HepG2 (cell line): ENCODE data around the gene BCKDHB. TPM values are rescaled to one million over a fixed set of nuclear protein-coding genes. Genes with fewer than 3 reads are reported as not detected.

Source experiments
- ATAC-seq: fragments of 200-7000 bp; cut with Tn5 transposase; 3 replicates; pipeline ENCODE4 v1.9.1; 2020; ENCODE audit warnings: mild to moderate bottlenecking, moderate library complexity
- BruUV-seq: library from RNA; stranded (reverse); fragments of 400-500 nt; replicated peaks from 2 replicates; lab custom pipeline; 2021; lab: Mats Ljungman, UMichigan
- CTCF ChIA-PET: fragments of 300-600 bp; formaldehyde crosslinking; extraction: SDS; loops from one replicate; lab custom pipeline; 2021; ENCODE audit warnings: low total read pairs, inconsistent platforms, low intra/inter-chr PET ratio; lab: Yijun Ruan, JAX
- POLR2A ChIA-PET: fragments of 350-600 bp; sonication (Branson Sonifier 250); formaldehyde crosslinking; loops from one replicate; lab custom pipeline; 2020; ENCODE audit warnings: antibody characterized with exemption, inconsistent platforms; lab: Yijun Ruan, JAX
- DNase-seq: peaks from one replicate; pipeline ENCODE4 v3.0.0-alpha.2; 2015; ENCODE audit warnings: low spot score
- FAIRE-seq: peaks from 3 replicates; lab custom pipeline; 2011; peaks lifted over from hg19 to GRCh38; lab: Jason Lieb, UNC
- H2AFZ ChIP-seq: one replicate; pipeline ENCODE4 v1.6.1; 2011; ENCODE audit warnings: low read length, inconsistent platforms
- H3K27ac ChIP-seq: fragments of 300-600 bp; 3 replicates; pipeline ENCODE4 v1.8.0; 2011; ENCODE audit warnings: mixed run types, mild to moderate bottlenecking, mixed read lengths, low read length, inconsistent platforms; ENCODE audit not compliant: insufficient read depth; ENCODE audit errors: extremely low read length
- H3K27me3 ChIP-seq, 2 experiments: fragments of 200-600 bp in 1 of 2; 2 replicates in 1 of 2; 3 replicates in 1 of 2; pipeline versions ENCODE4 v1.6.0 to v1.8.0; 2011; ENCODE audit warnings: low read length in 2 of 2, mild to moderate bottlenecking in 2 of 2, moderate library complexity in 2 of 2, inconsistent platforms in 1 of 2; ENCODE audit not compliant: insufficient read depth in 2 of 2, control insufficient read depth in 1 of 2
- H3K36me3 ChIP-seq, 2 experiments: fragments of 200-600 bp in 1 of 2; replicated peaks in 1 of 2; 2 replicates in 1 of 2; 3 replicates in 1 of 2; pipeline versions ENCODE4 v1.5.1 to v1.8.0; 2011; ENCODE audit warnings: low read length in 2 of 2, inconsistent platforms in 1 of 2; ENCODE audit not compliant: insufficient read depth in 2 of 2, control insufficient read depth in 1 of 2
- H3K4me1 ChIP-seq: 2 replicates; pipeline ENCODE4 v1.5.1; 2012; ENCODE audit warnings: low read length, inconsistent platforms; ENCODE audit not compliant: insufficient read depth
- H3K4me2 ChIP-seq: 2 replicates; pipeline ENCODE4 v1.6.0; 2011; ENCODE audit warnings: low read depth, low read length, inconsistent platforms
- H3K4me3 ChIP-seq, 3 experiments: fragments of 200-600 bp in 1 of 3; sonication (generic), shearing (Covaris generic) in 1 of 3; replicated peaks in 1 of 3; 2 replicates each; pipeline ENCODE4 v1.5.1; 2011 to 2016; ENCODE audit warnings: low read length in 3 of 3, inconsistent platforms in 2 of 3, low read depth in 2 of 3, mild to moderate bottlenecking in 2 of 3, control low read depth in 1 of 3, mixed read lengths in 1 of 3; ENCODE audit not compliant: insufficient read depth in 1 of 3
- H3K79me2 ChIP-seq: one replicate; pipeline ENCODE4 v1.6.1; 2011; ENCODE audit warnings: low read length, inconsistent platforms; ENCODE audit not compliant: insufficient read depth
- H3K9ac ChIP-seq: 2 replicates; pipeline ENCODE4 v1.6.0; 2011; ENCODE audit warnings: mild to moderate bottlenecking, low read depth, low read length, inconsistent platforms; ENCODE audit not compliant: insufficient read depth
- H3K9me3 ChIP-seq: 2 replicates; pipeline ENCODE4 v1.5.1; 2012; ENCODE audit warnings: mild to moderate bottlenecking, low read length
- H4K20me1 ChIP-seq: 2 replicates; pipeline ENCODE4 v1.6.0; 2011; ENCODE audit warnings: inconsistent platforms, mild to moderate bottlenecking, low read length, moderate library complexity; ENCODE audit not compliant: insufficient read depth
- HNF1A ChIP-seq, 2 experiments: sonication (generic) in 1 of 2; formaldehyde crosslinking in 1 of 2; IDR thresholded peaks; 2 replicates each; pipeline versions ENCODE4 v1.4.0 to v1.6.1; 2016 to 2020; ENCODE audit warnings: borderline replicate concordance in 1 of 2, low read depth in 1 of 2, mild to moderate bottlenecking in 1 of 2, missing genetic modification reagents in 1 of 2
- NR0B2 ChIP-seq: sonication (generic); formaldehyde crosslinking; IDR thresholded peaks from 2 replicates; pipeline ENCODE4 v1.4.0; 2020; ENCODE audit warnings: mild to moderate bottlenecking, missing genetic modification reagents
- NR2F6 ChIP-seq, 2 experiments: IDR thresholded peaks; 2 replicates each; pipeline ENCODE4 v1.6.1; 2016; ENCODE audit warnings: antibody characterized with exemption in 1 of 2, mild to moderate bottlenecking in 1 of 2
- SATB2 ChIP-seq: sonication (generic); formaldehyde crosslinking; IDR thresholded peaks from 2 replicates; pipeline ENCODE4 v1.5.0; 2020; ENCODE audit warnings: missing genetic modification reagents
- ZSCAN12 ChIP-seq: sonication (generic); formaldehyde crosslinking; IDR thresholded peaks from 2 replicates; pipeline ENCODE4 v1.9.0; 2021; ENCODE audit warnings: mild to moderate bottlenecking, missing genetic modification reagents
- WGBS: methylation state at CpG from one replicate; pipeline ENCODE4 v1.1.6; 2017; ENCODE audit warnings: low lambda C conversion rate; 5-methylcytosine and 5-hydroxymethylcytosine counted together
- in situ Hi-C: cut with HindIII; loops from 2 replicates; pipeline ENCODE4 v1.10.0; 2017; ENCODE audit warnings: low pct_unique_long_range_greater_than_20kb; ENCODE audit not compliant: extremely low pct_ligation_motif_present
- intact Hi-C: fragments of 100-400 bp; cut with micrococcal nuclease; formaldehyde crosslinking; loops from one replicate; pipeline ENCODE4 v1.10.0; 2022; ENCODE audit not compliant: unreplicated experiment
- polyA plus RNA-seq, 8 experiments: library from polyadenylated mRNA; depleted of rRNA in 3 of 8; stranded (reverse) in 7 of 8; unstranded in 1 of 8; fragments of >200 nt; fragmentation: Illumina TruSeq in 4 of 8; extraction: Trizol in 4 of 8; gene quantifications; 2 replicates each; pipeline versions ENCODE4 v1.2.1 to v1.2.3, GENCODE V29; 2011 to 2016; ENCODE audit warnings: low read depth in 4 of 8, missing spikeins in 1 of 8, mixed read lengths in 1 of 8; ENCODE audit not compliant: insufficient read depth in 1 of 8
- total RNA-seq, 5 experiments: library from RNA; depleted of rRNA; stranded (reverse); fragments of >200 nt; fragmentation: Illumina TruSeq; extraction: Trizol; gene quantifications; 2 replicates each; pipeline ENCODE4 v1.2.3, GENCODE V29; 2016; ENCODE audit warnings: low read depth in 1 of 5

The BCKDHB gene
- total and polyA plus RNA-seq, 2 of the 13 experiments (the other 11 are each of a cell fraction or from before 2014, with no cell fraction given): 10.8 to 13.6 TPM

- TF ChIP-seq HNF1A (IDR thresholded peaks at IDR 0.05; ENCODE audit: low read depth) (no peak), HNF1A (CRISPR knock-in tag; IDR thresholded peaks at IDR 0.05; ENCODE audit: borderline replicate concordance) (no peak), SATB2 (CRISPR knock-in tag) (no peak), NR0B2 (CRISPR knock-in tag) (no peak)
- TF ChIP-seq, all 625 proteins: peak for 0
Observed at GRCh38 chr6:80226151-80226550, 119.7 kb downstream of the BCKDHB start (continued).

GRCh38 chr6:80226699-80227098 lies 120.2 kb downstream of the BCKDHB start:
- FAIRE-seq: no peak
- intact Hi-C loops: no loop called here
- H3K9me3 ChIP-seq: no peaks in the 10 kb centered on the region
- no peaks in the 10 kb centered on the region for H3K27me3 ChIP-seq
- no peak overlapping the region for H3K4me2 ChIP-seq
- TF ChIP-seq NR2F6 (IDR thresholded peaks at IDR 0.05) (no peak), NR2F6 (CRISPR knock-in tag; IDR thresholded peaks at IDR 0.05) (no peak), ZSCAN12 (CRISPR knock-in tag) (no peak)
- no peak for ATAC-seq
- H3K79me2 ChIP-seq: no peaks in the 10 kb centered on the region
- ChIA-PET POLR2A (no interaction called here), CTCF (no interaction called here)
- no peak for DNase-seq
- H3K4me3 ChIP-seq: no peak overlapping the region
- no peak overlapping the region for H3K27ac ChIP-seq
- H2AFZ ChIP-seq: no peak overlapping the region
- H3K36me3 ChIP-seq: no peaks in the 10 kb centered on the region
- H4K20me1 ChIP-seq: no peaks in the 10 kb centered on the region
- in situ Hi-C loops: no loop called here
- H3K9ac ChIP-seq: no peak overlapping the region
- H3K4me1 ChIP-seq: no peaks in the 10 kb centered on the region
- 93% methylated on average over 5 of the region's 5 CpGs for WGBS
- BruUV-seq: no TSS peak
